Measurements from ENCODE around the gene ANKRD28.

The ANKRD28 gene

DNA sequence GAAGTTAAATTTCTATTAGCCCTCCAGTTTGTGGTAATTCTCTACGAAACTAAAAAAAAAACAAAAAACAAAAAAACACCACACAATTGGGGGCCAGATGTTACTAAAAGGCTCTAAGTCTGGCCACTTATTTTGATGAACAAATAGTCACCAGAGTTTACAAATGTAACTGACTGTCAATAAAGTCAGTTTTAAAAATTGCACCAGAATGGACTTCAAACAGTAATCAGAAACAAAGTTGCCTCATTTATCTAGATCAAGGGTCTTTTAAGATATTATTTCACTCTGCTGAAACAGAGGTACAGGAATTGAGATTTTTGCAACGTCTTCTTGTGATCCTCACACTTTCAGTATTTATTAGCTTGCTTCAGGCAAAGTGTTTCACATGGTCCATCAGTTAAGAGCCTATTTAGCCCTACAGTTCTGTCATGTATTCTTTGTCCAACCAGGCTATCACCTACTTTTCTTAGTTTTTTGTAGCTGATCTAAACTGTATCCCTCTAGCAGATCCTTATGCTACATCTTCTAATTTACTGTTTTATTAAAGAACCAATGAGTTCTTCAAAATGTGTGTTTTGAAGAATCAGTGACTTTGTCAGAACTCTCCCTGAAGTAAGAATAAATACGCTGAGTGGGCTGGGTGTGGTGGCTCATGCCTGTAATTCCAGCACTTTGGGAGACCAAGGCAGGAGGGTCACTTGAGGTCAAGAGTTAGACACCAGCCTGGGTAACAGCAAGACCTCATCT, 74.7 kb downstream of the ANKRD28 start:
- intact Hi-C loops (cut with DNase I; ENCODE audit: low total_unique reads) = no loop called here
- Histone ChIP-seq H3K27me3 (no peaks in the 10 kb centered on the region), H3K4me1 (no peaks in the 10 kb centered on the region), H3K9me3 (no peaks in the 10 kb centered on the region), H3K27ac (no peak overlapping the region), H3K36me3 (peaks cover 22 to 46% (median 36%) of the 10 kb centered on the region in 3 donors), H3K4me3 (no peak overlapping the region)
- no peak for DNase-seq
- TF ChIP-seq, protein P1, sequence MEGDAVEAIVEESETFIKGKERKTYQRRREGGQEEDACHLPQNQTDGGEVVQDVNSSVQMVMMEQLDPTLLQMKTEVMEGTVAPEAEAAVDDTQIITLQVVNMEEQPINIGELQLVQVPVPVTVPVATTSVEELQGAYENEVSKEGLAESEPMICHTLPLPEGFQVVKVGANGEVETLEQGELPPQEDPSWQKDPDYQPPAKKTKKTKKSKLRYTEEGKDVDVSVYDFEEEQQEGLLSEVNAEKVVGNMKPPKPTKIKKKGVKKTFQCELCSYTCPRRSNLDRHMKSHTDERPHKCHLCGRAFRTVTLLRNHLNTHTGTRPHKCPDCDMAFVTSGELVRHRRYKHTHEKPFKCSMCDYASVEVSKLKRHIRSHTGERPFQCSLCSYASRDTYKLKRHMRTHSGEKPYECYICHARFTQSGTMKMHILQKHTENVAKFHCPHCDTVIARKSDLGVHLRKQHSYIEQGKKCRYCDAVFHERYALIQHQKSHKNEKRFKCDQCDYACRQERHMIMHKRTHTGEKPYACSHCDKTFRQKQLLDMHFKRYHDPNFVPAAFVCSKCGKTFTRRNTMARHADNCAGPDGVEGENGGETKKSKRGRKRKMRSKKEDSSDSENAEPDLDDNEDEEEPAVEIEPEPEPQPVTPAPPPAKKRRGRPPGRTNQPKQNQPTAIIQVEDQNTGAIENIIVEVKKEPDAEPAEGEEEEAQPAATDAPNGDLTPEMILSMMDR (IDR thresholded peaks at IDR 0.05) = no peak

DNA sequence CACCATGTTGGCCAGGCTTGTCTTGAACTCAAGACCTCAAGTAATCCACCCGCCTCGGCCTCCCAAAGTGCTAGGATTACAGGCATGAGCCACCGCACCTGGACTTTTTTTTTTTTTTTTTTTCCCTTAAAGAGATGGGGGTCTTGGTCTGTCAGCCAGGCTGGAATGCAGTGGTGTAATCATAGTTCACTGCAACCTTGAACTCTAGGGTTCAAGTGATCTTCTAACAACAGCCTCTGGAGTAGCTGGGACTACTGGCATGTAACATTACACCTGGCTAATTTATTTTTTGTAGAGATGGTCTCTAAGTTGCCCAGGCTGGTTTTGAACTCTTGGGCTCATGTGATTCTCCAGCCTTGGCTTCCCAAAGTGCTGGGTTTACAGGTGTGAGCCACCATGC, 81.6 kb downstream of the ANKRD28 start:
- intact Hi-C loops (cut with DNase I; ENCODE audit: low total_unique reads) = no loop called here
- Histone ChIP-seq H3K4me3 (no peak overlapping the region), H3K27me3 (no peaks in the 10 kb centered on the region), H3K27ac (no peak overlapping the region), H3K4me1 (no peaks in the 10 kb centered on the region), H3K9me3 (no peaks in the 10 kb centered on the region), H3K36me3 (peaks cover 13 to 38% (median 36%) of the 10 kb centered on the region in 3 donors)
- DNase-seq = no peak
- TF ChIP-seq, protein P1 (IDR thresholded peaks at IDR 0.05) = no peak

DNA sequence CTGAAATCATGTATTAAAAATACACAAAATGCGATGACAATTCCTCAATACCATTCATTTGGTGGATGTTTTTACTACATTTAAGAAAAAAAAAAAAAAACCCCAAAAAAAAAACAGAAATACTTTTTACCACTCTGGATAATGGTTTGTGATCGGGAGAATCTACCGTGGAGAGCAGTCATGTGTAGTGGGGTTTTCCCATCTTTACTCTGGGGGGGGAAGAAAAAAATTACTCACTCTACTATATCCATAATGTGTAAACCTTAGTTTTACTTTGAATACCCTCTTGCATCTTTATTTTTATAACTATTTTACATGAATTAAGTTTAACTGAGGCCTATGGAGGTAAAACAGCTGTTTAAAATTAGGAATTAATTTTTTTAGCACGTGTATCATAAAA, 83.3 kb downstream of the ANKRD28 start:
- no peak for DNase-seq
- TF ChIP-seq, protein P1 (IDR thresholded peaks at IDR 0.05) = no peak
- intact Hi-C loops (cut with DNase I; ENCODE audit: low total_unique reads) = no loop called here
- Histone ChIP-seq H3K4me3 (no peak overlapping the region), H3K27me3 (no peaks in the 10 kb centered on the region), H3K36me3 (peaks cover 13 to 44% (median 26%) of the 10 kb centered on the region in 3 donors), H3K27ac (no peak overlapping the region), H3K9me3 (no peaks in the 10 kb centered on the region), H3K4me1 (no peaks in the 10 kb centered on the region)

DNA sequence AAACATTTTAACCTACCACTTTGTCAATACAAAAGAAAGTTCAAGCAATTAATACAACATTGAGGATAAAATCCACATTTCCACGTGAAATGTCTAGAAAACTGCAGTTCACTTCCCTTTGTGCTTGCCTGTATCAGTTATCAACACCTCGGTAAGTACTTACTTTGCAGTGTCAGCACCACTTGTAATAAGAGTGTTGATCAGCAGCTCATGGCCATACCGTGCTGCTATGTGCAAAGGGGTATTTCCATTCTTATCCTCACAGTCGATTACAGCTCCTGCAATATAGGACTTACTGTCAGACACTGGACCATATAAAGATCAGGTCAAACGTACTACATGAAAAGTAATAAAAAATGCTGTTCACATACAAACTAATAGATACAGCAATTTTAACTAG, 84.4 kb downstream of the ANKRD28 start:
- intact Hi-C loops (cut with DNase I; ENCODE audit: low total_unique reads) = no loop called here
- TF ChIP-seq, protein P1 (IDR thresholded peaks at IDR 0.05) = no peak
- no peak overlapping the region for H3K4me3 ChIP-seq

DNA sequence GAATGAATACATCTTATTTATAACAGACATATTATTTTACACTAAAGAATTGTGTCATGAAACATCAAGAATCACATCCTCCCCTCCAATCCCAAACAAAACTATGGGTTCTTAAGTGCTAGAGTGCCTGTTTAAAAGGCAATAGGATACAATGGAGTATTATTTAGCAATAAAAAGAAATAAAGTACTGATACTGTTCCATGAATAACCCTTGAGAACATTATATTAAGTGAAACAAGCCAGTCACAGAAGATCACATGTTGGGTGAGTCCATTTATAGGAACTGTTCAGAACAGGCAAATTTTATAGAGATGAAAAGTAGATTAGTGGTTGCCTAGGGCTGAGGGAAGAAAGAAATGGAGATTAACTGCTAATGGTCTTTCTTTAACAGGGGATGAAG, 86.5 kb downstream of the ANKRD28 start:
- no peaks in the 10 kb centered on the region for H3K27me3 ChIP-seq
- no peaks in the 10 kb centered on the region for H3K9me3 ChIP-seq
- peaks cover 36 to 68% (median 49%) of the 10 kb centered on the region in 3 donors for H3K36me3 ChIP-seq
- H3K27ac ChIP-seq = no peak overlapping the region
- TF ChIP-seq, protein P1 (IDR thresholded peaks at IDR 0.05) = no peak
- H3K4me1 ChIP-seq = no peaks in the 10 kb centered on the region
- intact Hi-C loops (cut with DNase I; ENCODE audit: low total_unique reads) = no loop called here
- DNase-seq = no peak
- H3K4me3 ChIP-seq = no peak overlapping the region

More for the DNA sequence above, 84.4 kb downstream of the ANKRD28 start:
- H3K27ac ChIP-seq = no peak overlapping the region
- no peaks in the 10 kb centered on the region for H3K9me3 ChIP-seq
- peaks cover 21 to 51% (median 35%) of the 10 kb centered on the region in 3 donors for H3K36me3 ChIP-seq
- DNase-seq = no peak
- no peaks in the 10 kb centered on the region for H3K4me1 ChIP-seq
- no peaks in the 10 kb centered on the region for H3K27me3 ChIP-seq

Measured in tibial artery (tissue), 4 donors.